HepG2 (cell line): ENCODE results near the gene KRTAP10-9.

Source experiments
- MYNN ChIP-seq: sonication (generic); formaldehyde crosslinking; IDR thresholded peaks from 2 replicates; pipeline ENCODE4 v1.4.0; 2020; ENCODE audit warnings: mild to moderate bottlenecking, low read depth, missing genetic modification reagents
- POLR2A ChIP-seq, 2 experiments: IDR thresholded peaks; 2 replicates each; pipeline ENCODE4 v1.6.1; 2011; ENCODE audit warnings: low read depth in 2 of 2, low read length in 2 of 2, mild to moderate bottlenecking in 1 of 2, moderate library complexity in 1 of 2; ENCODE audit not compliant: insufficient read depth in 1 of 2
- ZNF337 ChIP-seq: sonication (generic); formaldehyde crosslinking; IDR thresholded peaks from 2 replicates; pipeline ENCODE4 v1.5.1; 2020; ENCODE audit warnings: missing genetic modification reagents, low read depth, mild to moderate bottlenecking, borderline replicate concordance
- ZNF572 ChIP-seq: sonication (generic); formaldehyde crosslinking; IDR thresholded peaks from 2 replicates; pipeline ENCODE4 v1.5.1; 2020; ENCODE audit warnings: mild to moderate bottlenecking, missing genetic modification reagents
- ZZZ3 ChIP-seq: sonication (generic); formaldehyde crosslinking; IDR thresholded peaks from 2 replicates; pipeline ENCODE4 v1.4.0; 2020; ENCODE audit warnings: missing genetic modification reagents, mild to moderate bottlenecking, borderline replicate concordance
- TF ChIP-seq, protein P1 (sequence below): sonication (generic); formaldehyde crosslinking; IDR thresholded peaks from 2 replicates; pipeline ENCODE4 v1.4.0; 2020; ENCODE audit warnings: missing genetic modification reagents

DNA sequence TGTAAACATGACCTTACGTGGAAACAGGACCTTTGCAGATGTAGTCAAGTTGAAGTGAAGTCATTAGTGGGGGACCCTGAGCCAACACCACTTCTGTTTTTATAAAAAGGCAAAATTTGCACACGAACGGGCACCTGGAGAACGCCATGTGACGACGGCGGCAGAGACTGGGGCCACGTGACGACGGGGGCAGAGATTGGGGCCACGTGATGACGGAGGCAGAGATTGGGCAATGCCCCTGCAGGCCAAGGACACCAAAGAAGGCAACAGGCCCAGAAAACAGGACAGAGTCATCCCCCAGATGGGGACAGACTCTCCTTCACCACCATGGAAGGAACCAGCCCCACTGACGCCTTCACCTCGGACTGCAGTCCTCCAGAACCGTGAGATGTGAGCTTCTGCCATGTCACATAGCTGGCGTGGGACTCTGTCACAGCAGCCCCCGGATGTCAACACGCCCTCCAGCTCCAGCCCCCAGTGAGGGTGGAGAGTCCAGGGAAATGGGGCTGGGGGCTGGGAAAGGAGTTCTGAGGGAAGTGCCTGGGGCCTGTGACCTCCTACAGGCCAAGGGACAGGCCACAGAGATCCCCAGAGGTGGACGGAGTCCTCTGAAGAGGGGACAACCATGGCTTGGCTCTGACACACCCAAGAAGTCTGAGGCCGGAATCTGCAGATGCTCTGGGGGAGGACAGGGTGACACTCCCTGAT is 23.5 kb downstream of the KRTAP10-9 start:
- no peak for TF ChIP-seq ZNF572 (CRISPR knock-in tag)
- TF ChIP-seq, protein P1, sequence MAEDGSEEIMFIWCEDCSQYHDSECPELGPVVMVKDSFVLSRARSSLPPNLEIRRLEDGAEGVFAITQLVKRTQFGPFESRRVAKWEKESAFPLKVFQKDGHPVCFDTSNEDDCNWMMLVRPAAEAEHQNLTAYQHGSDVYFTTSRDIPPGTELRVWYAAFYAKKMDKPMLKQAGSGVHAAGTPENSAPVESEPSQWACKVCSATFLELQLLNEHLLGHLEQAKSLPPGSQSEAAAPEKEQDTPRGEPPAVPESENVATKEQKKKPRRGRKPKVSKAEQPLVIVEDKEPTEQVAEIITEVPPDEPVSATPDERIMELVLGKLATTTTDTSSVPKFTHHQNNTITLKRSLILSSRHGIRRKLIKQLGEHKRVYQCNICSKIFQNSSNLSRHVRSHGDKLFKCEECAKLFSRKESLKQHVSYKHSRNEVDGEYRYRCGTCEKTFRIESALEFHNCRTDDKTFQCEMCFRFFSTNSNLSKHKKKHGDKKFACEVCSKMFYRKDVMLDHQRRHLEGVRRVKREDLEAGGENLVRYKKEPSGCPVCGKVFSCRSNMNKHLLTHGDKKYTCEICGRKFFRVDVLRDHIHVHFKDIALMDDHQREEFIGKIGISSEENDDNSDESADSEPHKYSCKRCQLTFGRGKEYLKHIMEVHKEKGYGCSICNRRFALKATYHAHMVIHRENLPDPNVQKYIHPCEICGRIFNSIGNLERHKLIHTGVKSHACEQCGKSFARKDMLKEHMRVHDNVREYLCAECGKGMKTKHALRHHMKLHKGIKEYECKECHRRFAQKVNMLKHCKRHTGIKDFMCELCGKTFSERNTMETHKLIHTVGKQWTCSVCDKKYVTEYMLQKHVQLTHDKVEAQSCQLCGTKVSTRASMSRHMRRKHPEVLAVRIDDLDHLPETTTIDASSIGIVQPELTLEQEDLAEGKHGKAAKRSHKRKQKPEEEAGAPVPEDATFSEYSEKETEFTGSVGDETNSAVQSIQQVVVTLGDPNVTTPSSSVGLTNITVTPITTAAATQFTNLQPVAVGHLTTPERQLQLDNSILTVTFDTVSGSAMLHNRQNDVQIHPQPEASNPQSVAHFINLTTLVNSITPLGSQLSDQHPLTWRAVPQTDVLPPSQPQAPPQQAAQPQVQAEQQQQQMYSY (CRISPR knock-in tag): no peak
- no peak for TF ChIP-seq ZNF337 (CRISPR knock-in tag)
- no peak for TF ChIP-seq POLR2A (IDR thresholded peaks at IDR 0.05; ENCODE audit: insufficient read depth in 1 of 2, low read depth in 2 of 2, low read length in 2 of 2)
- no peak for TF ChIP-seq ZZZ3 (CRISPR knock-in tag)
- TF ChIP-seq MYNN (CRISPR knock-in tag): no peak
